ENCODE data around the gene LMO1. TPM values are rescaled to one million over a fixed set of nuclear protein-coding genes. Genes with fewer than 3 reads are reported as not detected.

LMO1 gene
- not detected for total RNA-seq

DNA sequence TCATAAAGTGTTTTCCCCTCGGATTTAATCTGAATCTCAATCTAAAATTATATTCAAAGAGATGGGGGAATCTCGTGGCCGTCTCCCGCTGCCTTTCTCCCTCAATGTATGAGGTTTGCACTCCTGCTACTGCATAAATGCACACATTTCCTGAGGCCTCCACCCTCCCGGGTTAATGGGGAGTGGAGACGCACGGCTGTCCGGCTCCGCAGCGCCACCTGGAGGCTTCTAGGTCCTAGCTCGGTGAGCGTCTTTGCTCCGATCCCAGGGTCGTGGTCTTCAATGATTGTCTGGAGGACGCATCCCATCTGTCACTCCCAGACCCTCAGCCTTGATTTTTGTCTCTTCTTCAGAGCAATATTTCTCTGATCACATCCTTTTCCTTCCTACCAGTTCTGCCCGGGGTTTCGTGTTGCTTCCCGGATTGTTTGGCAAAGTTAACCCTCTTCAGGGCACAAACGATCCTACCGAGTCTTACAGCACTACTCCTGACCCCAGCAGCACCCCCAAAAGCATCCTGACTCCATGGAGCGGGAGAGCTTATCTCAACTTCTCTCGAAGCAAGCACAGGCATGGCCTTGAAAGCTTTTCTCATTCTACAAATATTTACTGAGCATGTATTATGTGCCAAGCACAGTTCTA lies at the start of gene LMO1:
Gene LMO1 (minus strand): TSS at position 110 of the 642 bp plus-strand sequence. CDS start 516 bp downstream, outside the sequence.
- H3K4me3 ChIP-seq, result peak within 1 kb of the TSS; percentile 33 to 55
- no peaks in the 10 kb centered on the region for H3K36me3 ChIP-seq
- peaks cover 0 to 30% of the 10 kb centered on the region in 2 donors for H3K4me1 ChIP-seq
- H3K27me3 ChIP-seq, result no peaks in the 10 kb centered on the region
- TF ChIP-seq, protein P1, sequence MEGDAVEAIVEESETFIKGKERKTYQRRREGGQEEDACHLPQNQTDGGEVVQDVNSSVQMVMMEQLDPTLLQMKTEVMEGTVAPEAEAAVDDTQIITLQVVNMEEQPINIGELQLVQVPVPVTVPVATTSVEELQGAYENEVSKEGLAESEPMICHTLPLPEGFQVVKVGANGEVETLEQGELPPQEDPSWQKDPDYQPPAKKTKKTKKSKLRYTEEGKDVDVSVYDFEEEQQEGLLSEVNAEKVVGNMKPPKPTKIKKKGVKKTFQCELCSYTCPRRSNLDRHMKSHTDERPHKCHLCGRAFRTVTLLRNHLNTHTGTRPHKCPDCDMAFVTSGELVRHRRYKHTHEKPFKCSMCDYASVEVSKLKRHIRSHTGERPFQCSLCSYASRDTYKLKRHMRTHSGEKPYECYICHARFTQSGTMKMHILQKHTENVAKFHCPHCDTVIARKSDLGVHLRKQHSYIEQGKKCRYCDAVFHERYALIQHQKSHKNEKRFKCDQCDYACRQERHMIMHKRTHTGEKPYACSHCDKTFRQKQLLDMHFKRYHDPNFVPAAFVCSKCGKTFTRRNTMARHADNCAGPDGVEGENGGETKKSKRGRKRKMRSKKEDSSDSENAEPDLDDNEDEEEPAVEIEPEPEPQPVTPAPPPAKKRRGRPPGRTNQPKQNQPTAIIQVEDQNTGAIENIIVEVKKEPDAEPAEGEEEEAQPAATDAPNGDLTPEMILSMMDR (IDR thresholded peaks at IDR 0.05), result peak; percentile 81 to 92
- peak; percentile 70 for DNase-seq (ENCODE audit: low spot score)
- no peaks in the 10 kb centered on the region for H3K9me3 ChIP-seq
- H3K27ac ChIP-seq, result no peak within 1 kb of the TSS

DNA sequence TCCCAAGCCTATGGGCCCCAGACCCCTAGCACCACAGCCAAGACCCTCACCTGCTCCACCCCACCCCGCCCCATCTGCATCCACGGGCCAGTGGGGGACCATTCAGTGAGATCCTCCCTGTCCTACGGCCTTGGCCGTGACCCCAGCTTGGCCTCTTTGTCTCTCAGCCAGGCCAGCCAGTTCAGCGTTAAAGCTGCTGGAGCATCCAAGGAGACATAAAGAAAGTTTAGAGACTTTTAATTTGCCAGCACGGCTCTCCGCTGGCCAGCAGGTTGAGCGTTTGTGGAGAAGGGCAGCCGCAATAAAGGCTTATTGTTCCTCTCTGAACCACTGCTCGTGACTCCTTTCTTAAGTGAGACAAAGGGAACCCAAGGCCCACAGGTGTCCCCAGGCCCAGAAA lies 49.3 kb upstream of the LMO1 start:
- DNase-seq (ENCODE audit: low spot score), result no peak
- H3K27ac ChIP-seq, result no peak overlapping the region
- H3K9me3 ChIP-seq, result no peaks in the 10 kb centered on the region
- H3K36me3 ChIP-seq, result no peaks in the 10 kb centered on the region
- TF ChIP-seq, protein P1 (IDR thresholded peaks at IDR 0.05), result no peak
- H3K27me3 ChIP-seq, result no peaks in the 10 kb centered on the region
- no peaks in the 10 kb centered on the region for H3K4me1 ChIP-seq
- no peak overlapping the region for H3K4me3 ChIP-seq

DNA sequence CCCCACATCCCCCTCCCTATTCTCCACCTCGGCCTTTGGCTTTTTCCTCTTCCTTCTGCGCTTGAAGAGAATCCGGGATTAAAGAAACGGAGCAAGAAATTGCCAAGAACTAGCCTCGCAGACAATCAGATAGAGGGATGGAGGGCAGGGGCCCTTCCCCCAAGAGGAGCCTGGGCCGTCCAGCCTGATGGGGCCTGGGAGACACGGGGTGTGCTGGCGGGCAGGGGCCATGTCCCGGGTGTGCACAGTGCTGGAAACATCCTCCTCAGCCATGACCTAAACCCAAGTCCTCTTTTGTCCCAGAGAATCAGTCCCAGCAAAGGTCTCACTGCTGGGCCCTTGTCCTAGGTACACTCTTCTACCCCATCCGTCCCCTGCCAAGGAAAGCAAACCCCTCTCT lies 47.7 kb upstream of the LMO1 start:
- H3K4me1 ChIP-seq, result no peaks in the 10 kb centered on the region
- no peaks in the 10 kb centered on the region for H3K36me3 ChIP-seq
- H3K4me3 ChIP-seq, result no peak overlapping the region
- TF ChIP-seq, protein P1 (IDR thresholded peaks at IDR 0.05), result no peak
- H3K9me3 ChIP-seq, result no peaks in the 10 kb centered on the region
- no peak overlapping the region for H3K27ac ChIP-seq
- H3K27me3 ChIP-seq, result no peaks in the 10 kb centered on the region
- DNase-seq (ENCODE audit: low spot score), result no peak

- DNase-seq (ENCODE audit: low spot score), result no peak
- Histone ChIP-seq H3K4me1 (no peaks in the 10 kb centered on the region), H3K9me3 (no peaks in the 10 kb centered on the region), H3K27ac (no peak overlapping the region), H3K4me3 (no peak overlapping the region), H3K27me3 (no peaks in the 10 kb centered on the region), H3K36me3 (no peaks in the 10 kb centered on the region)
- TF ChIP-seq, protein P1 (IDR thresholded peaks at IDR 0.05), result no peak
Observed at GRCh38 chr11:8310743-8311298, 47.1 kb upstream of the LMO1 start.

GRCh38 chr11:8309862-8310261 lies 46.2 kb upstream of the LMO1 start:
- Histone ChIP-seq H3K27me3 (no peaks in the 10 kb centered on the region), H3K9me3 (peaks cover 0 to 3% of the 10 kb centered on the region in 2 donors), H3K27ac (no peak overlapping the region), H3K4me3 (no peak overlapping the region), H3K36me3 (no peaks in the 10 kb centered on the region), H3K4me1 (no peaks in the 10 kb centered on the region)
- TF ChIP-seq, protein P1 (IDR thresholded peaks at IDR 0.05), result peak in 1 of 2 donors; percentile 40
- DNase-seq (ENCODE audit: low spot score), result no peak
